ENCODE measurements around the gene COX5A. TPM values are rescaled to one million over a fixed set of nuclear protein-coding genes. Genes with fewer than 3 reads are reported as not detected.

Gene COX5A
- polyA plus RNA-seq (2013, experiment 1 of 2; ENCODE audit: insufficient read length) = 173 TPM
- polyA plus RNA-seq (2013, experiment 2 of 2; ENCODE audit: insufficient read length) = 145 TPM

DNA sequence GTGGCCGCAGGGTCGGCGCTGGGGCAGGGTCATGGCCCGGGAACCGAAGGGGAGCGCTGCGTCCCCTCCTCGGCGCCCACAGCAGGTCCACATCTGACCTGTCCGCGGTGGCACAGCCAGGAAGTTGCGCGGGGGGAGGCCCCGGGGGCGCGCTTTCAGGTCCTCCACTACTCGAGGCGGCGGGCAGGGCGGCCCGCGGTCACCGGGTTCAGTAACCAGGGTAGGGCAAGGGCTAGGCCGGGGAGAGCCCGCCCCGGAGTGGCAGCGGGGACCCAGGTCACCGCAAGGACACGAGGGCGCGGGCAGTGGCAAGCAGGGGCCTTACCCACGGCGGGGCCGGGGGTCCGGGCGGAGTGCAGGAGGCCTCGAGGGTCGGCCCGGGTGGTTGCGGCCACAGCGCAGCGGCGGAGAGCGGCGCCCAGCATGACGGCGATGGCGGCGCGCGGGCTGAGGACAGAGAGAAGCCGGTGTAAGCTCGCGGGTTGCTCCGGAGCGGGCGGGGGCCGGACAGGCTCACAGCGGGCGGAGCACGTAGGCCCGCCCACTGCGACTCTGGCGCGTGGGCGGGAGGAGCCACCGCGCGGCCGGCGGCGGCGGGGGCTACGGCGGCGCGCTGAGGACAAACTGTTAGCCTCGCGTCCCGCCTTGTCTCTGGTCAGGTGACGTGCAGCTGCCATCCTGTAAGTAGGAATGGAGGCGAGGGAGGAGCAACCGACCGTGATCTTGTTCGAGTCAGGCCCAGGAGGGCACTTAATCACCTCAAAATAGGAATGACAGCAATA is at the start of gene COX5A:
TSS of gene COX5A (minus strand) at position 484 of the 782 bp plus-strand sequence. CDS start at position 425, 59 bp downstream.
- peak; percentile 97 for DNase-seq

DNA sequence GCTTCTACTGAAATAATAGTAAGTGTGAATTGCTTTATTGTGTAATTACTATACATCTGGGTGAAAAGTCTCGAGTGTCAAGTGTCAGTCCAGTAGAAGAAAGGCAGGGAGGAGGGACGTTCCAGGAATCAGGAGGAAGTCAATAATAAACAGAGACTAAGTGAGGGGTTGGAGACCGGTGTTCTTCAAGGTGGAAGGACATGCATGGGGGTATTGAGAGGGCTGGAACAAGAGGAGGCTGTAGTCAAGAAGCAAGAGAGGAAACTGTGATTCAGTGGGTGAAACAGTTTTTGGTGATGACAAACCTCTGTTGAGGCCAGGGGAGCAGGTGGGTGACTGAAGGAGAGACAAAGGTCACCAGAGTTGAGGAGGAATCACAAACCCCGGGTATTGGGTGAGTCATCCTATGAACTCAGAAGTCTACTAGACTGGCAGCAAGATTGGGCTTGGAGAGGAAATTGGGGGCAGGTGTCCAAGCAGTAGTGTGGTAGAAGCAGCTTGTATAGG is 45.9 kb upstream of the COX5A start:
- DNase-seq = no peak

DNA sequence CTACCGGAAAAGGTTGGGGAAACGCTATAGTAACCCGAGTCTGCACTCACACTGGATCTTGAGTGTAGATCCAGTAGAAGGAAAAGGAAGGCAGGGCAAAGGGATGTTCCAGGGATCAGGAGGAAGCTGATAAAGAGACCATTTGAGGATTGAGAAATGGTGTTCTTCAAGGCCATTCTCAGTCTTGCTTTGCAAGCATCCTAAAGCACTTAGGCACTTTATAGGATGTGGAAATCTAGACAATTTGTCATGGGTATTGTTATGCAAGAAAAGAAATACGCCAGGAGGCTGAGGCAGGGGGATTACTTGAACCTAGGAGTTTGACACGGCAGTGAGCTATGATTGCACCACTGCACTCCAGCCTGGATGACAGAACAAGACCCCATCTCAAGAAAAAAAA is 44.3 kb upstream of the COX5A start:
- no peak for DNase-seq

DNA sequence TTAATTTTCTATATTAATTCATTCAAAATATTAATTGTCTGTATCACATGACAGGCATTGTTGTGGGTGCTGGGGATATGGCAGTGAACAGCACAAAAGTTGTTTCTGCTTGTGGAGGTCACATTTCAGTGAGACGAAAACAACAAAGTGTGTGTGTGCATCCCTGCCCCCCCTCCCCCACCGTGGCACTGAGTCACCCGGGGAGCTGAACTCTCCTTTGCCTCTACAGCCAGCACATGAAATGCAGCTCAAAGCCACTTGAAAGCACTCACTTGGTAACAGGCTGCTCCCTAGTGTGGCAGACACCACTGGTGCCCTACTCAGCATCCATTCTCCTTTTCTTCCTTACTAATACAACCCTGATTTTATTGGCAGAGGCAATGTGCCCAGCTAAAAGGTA is 40.6 kb upstream of the COX5A start:
- DNase-seq = peak; percentile 20

DNA sequence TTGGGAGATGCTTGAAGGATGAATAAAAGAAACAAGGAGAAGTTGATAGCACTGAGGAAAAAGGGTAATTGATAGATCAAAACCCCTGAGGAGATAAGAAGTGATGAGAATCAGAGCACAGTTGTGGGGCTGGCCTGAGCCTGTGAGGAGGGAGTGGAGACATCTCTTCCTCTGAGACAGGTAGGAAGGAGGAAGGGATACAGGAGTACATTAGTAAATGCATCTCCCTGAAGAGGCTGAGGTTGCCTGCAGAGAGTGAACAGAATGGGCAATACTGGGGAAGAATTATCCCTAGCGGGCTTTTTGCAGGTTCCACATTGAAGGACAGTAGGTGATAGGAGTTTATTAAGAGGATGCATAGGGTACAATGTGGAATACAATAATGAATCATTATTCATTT is 40.2 kb upstream of the COX5A start:
- DNase-seq = no peak

DNA sequence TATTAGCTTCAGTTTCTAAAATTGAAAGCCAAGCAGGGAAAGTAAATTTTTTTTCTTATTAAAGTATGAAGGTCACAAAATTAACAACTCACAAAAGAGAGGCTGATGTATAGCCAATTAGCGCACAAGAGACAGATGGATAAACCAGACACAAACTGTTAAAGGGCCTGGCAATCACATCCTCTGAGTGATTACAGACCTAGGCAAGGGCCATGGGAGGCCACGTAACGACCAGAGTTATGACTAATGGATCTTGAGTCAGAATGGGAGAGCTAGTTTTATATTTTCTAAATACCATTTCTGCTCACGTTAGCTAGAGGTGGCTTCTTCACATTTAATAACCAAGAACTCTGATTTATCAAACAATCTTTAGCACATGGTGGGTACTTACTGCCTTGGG is 39.7 kb upstream of the COX5A start:
- DNase-seq = no peak

DNA sequence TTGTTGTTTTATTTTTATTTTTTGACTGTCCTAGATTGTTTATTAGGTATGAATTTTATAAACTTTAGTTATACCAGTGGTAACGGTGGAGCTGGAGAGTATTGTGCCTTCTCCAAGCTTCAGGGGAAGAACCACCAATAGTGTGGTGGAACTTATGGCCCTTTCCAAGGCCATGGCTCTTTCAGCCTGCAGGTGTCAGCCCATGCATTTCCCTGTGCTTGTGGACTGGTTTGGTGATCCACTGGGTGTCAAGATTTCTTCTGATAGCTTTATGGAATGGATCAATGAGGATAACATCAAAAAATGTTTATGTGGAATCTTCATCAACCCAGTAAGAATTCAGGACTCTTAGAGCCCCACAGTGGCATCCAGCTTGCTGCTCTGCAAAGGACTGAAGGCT is 38.3 kb upstream of the COX5A start:
- DNase-seq = no peak

DNA sequence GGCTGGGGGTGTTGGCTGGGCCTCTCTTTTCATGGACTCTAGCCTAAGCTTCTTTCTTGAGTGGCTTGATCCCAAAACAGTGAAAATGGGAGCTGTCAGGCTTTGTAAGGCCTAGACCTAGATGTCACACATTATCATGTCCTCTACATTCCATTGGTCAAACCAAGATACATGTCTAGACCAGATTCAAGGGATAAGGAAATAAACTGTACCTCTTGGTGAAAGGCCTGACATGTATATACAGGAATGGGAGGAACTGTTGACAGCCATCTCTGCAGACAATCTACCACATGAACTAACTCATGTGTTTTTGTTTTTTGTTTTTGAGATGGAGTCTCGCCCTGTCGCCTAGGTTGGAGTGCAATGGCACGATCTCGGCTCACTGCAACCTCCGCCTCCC is 29.8 kb upstream of the COX5A start:
- DNase-seq = no peak

DNA sequence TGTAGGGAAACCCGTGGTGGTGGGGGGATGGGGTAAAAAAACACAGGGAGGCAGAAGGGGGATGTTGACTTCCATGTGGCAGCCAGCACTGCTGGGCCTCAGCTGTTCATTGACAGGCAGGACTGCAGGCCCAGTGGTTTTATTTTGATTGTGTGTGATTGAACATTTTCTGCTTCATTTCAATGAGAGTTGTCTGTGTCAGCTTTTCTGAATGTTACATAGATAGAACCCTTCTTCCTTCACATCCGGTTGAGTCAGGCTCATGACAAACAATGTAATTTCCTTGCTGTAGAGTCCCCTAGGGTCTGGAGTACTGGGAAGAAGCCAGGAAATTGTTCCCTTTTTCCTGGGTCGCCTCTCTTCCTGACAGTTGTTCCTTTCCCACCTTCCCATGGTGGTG is 26.9 kb upstream of the COX5A start:
- peak; percentile 77 for DNase-seq

DNA sequence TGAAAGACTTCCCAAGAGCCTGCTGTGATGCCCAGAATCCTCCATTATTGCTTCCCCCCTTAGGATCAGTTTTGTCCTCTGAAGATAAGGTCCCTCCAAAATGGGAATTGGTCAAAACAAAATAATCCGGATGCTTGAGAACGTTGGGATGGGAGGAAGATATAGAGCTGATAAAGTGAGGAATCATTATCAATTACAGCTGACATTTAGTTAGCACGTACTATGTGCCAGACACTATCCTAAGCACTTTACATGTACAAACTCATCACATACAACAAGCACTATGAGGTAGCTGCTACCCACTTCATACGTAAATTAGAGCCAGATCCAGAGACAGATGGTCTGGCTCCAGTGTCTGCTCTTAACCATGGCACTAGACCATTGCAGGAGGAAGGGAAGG is 25.3 kb upstream of the COX5A start:
- DNase-seq = no peak

DNA sequence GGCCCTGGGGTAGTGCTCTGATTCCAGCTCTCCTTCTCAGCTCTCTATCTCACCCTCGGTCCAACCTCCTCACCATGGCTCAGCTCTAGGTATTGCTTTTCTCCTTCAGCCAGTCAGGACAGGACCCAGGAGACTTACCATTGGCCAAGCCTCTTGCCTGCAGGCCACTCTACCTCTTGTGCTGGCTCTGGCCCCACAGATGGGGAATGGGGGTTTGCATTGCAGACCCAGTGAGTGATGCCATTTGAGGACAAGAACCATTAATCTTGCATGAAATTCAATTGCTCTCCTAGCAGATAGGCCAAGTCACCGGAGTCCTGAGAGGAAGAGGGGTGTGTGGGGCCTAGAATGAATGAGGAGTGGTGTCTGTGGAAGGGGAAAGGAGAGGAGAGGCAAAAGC is 24.8 kb upstream of the COX5A start:
- no peak for DNase-seq

DNA sequence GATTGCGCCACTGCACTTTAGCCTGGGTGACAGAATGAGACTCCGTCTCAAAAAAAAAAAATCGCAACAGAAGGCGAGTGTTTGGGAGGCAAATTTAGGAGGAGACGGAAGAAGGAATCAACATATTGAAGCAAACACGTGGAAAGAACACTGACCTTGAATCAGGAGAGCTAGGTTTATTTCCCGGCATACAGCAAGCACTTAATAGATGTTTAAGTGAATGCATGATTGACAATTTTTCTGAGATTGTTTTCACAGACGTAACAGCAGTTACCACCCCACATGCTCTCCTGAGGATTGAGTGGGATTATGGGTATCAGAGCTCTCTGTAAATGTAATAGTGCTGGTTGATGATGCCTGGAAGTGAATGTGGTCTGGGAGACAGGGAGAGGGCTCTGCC is 24.3 kb upstream of the COX5A start:
- no peak for DNase-seq

DNA sequence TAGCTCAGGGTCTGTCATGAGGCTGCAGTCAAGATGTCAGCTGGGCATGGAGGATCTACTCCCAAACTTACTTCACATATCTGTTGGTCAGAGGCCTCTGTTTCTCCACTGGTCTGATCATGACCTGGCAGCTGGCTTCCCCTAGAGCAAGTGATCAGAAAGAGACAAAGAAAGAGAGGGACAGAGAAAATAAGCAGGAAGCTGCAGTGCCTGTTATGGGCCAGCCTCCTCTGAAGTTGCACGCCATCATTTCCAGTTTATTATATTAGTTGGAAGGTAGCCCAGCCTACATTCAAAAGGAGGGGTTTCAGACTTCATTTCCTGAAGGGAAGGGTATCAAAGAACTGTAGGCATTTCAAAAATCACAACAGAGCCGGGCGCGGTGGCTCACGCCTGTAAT is 23.7 kb upstream of the COX5A start:
- no peak for DNase-seq

DNA sequence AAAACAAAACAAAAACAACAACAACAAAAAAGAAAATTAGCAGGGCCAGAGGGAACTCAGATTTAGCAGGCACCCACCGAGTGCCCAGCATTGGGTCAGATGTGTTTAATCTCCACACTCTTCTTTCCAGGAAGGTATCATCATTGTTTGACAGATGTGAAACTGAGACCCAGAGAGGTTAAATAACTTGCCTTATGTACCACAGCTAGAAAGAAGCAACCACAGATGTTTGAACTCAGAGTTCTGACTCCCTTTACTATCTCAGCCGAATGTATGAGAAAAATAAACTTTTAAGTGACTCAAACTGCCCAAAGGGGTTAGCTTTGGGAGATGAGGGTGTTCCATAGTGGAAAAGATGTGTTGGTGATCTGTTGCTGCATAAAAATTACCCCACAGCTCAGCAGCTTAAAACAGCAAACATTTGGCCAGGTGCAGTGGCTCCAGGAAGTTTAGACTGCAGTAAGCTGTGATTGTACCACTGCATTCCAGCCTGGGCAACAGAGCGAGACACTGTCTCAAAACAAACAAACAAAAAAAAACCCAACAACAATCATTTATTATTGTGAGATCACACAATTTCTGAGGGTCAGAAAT is 23.2 kb upstream of the COX5A start:
- DNase-seq = no peak

DNA sequence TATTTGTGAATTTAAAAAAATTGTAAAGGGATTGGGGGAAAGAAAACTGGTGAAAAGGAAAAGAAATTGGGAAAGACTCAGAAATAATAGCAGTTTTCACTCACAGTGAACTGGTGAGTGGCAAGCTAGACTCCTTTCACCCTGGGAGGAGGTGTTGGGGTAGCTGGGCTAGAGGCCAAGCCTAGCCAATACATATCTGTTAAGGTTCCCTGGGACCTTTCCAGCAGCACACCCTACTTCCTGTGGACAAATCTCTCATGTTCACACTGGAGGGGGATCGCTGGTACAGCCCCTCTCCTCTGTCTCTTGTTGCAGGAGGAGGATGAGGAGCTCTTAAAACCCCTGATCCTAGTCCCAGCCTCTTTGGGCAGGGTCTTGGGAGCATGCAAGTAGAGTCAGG is 22.4 kb upstream of the COX5A start:
- DNase-seq = no peak

DNA sequence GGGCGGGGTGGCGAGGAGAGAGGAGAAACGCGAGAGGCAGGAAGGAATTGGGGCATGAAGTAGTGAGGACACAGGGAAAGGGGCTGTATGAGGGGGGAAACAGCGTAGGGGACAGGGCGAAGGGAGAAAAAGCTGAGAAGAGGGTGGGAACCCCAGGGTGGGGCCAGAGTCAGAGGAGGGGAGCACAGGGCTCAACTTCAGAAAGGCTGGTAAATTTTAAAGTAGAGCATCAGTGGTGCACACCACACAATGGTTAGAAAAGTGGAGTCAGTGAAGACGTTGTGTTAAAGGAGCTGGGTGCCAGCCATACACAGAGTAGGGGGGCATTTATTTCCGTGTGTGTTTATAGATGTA is 21.7 kb upstream of the COX5A start:
- DNase-seq = no peak

DNA sequence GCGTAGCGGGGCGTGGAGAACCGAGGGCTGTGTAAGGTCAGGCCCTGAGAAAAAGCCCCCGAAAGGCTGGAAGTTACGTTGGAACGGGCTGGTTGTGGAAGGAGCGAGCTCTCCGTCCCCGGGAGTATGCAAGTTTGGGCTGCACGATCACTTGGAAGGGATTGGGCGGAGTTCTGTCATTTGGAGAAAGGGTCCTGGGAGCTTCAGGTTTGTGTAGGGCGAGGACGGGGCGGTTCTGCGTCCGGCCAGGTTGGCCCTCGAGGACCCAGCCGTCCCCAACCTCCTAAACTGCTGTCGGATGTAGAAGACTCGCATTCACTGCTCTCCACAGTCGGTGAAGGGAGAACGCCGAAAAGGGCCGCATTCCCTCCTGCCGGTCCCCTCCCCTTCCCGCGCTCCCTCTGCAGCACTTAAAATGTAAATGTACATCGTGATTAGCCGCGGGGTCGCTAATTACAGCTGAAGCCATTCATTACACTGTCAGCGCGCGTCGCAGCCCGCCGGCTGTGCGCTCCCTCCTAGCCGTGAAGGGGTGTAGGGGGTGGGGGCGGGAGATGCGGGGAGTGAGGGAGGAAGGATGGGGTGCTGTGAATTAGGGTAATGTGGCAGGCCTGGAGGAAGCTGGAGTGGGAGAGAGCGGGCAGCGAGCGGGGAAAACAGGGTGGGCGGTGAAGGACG is 21.2 kb upstream of the COX5A start:
- no peak for DNase-seq

DNA sequence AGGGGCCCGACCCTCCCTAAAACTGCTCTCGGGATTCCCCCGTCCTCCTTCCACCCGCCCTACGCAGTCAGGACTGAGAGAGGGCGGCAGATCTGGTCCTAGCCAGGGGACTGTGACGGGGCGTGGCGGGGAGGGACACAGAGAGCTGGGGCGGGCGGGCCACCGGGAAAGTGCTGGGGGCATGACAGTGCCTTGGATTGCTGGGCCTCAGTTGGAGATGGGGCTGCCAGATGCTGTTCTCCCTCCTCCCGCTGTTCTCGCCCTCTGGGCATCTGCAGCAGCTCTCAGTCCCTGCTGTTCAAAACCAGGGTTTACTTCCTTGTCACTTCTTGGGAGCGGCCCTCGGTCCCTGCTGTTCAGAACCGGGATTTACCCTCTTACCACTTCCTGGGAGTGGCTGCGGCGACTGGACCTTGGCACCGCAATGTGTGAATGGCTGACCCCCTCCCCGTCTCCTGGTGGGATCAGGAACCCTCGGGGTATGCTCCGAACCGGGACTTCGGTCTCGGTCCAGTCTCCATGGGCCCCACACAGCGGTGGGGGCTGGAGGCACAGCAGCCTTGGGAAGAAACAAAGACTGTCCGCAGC is 20.5 kb upstream of the COX5A start:
- peak; percentile 59 for DNase-seq

DNA sequence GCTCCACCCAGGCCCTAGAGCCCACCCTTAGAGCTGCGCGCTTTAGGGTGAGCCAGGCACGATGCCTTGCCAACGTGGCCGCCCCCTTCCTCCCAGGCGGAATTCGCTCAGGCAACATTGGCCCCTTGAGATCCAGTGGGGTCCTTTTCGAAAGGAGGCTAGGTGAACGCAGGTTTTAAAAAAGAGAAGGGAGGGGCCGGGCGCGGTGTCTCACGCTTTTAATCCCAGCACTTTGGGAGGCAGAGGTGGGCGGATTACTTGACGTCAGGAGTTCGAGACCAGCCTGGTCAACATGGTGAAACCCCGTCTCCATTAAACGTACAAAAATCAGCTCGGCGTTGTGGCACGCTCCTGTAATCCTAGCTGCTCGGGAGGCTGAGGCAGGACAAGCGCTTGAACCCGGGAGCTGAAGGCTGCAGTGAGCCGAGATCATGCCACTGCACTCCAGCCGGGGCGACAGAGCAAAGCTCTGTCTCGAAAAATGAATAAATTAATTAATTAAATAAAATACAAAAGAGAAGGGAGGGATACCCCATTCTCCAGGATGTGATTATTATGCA is 19.7 kb upstream of the COX5A start:
- DNase-seq = no peak

DNA sequence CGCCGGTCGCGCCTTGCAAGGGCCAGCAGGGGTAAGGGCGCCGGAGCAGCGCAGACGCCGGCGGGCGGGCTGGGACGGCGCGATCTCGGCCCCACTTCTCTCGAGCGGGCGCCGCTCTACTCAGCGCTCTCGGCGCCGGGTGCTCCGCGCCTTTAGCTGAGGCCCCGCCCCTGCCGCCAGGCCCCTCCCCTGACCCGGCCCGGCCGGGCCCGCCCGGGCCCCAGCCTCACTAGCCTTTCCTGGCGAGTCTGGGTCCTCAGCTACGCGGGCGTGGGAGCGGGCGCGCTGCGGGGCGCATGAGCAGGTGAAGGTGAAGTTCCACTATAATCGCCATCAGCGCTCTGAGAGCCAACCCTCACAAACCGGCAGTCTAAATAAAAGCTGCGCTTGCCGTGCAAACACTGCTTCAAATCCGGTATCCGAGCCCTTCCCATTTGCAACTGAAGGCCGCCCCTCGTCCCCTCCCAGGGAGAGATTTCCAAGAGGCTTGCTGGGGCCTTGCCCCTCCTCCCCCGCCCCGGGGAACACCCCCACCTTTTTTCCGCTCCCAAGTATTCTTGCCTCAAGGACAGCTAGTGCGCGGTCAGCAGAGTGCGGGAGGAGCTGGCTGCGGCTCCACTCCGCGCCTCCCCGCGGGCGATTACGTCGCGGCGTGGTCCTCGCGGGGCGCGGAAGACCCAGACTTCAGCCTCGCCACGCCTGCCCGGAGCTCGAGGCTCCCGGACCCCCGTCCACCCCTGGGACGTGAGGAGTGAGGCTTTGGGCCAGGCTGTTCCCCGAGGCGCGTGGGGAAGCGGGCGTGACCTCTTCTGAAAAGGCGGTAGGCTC is 19.0 kb upstream of the COX5A start, which contains the start of gene RPP25:
TSS of gene RPP25 (minus strand) at position 125 of the 828 bp plus-strand sequence. CDS start 189 bp downstream, outside the sequence.
- peak; percentile 75 for DNase-seq

DNA sequence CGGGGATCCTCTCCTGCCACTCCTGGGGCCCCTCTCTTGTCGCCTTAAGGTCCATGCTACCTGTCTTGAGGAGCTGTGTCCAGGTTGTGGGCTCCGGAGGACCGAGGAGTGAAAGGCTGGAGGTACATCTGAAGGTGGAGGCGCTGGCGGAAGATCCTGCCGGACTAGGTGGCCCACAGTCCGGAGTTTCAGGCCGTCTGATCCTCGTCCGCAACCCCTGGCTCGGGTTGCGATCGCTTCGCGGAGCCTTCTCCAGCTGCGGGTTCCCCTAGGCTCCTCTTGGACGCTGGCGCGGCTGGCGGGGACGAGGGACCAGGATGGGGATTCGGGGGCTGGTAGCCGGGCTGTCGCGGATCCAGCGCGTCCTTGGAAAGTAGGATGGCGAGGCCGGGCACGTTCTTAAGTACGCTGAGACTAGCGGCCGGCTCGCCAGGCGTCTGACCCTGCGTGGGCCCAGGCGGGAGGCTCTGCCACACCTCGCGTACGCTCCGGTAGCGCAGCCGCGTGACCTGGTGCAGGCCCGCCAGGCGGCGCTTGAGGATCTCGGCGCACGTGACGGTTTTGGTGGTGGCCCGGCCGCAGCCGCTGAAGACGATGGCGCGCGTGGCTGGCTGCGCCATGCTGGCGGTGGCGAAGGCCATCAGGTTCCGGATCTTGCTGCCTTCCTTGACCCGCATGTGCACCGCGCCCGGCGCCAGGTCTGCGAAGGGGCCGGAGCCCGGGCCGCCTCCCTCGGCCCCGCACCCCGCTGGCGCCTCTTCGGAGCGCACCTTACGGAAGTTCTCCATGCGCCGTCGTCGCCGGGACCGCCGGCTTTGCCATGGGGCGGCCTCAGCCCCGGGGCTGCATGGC is 18.1 kb upstream of the COX5A start:
- DNase-seq = peak; percentile 67

Data from fibroblast of skin of back (primary cell).